HG02588 (cell line): ENCODE results near the gene SLAMF1.
"Not testable (repeated sequence)": the region's sequence is repeated elsewhere in the genome, so short reads cannot be mapped to it uniquely, and the experiment has no call there.

ENCODE experiments used
- ATAC-seq: cut with Tn5 transposase; IDR thresholded peaks from one replicate; pipeline ENCODE4 v1.9.1; 2021; ENCODE audit warnings: mild to moderate bottlenecking, moderate library complexity; ENCODE audit not compliant: unreplicated experiment

Gene SLAMF1

DNA sequence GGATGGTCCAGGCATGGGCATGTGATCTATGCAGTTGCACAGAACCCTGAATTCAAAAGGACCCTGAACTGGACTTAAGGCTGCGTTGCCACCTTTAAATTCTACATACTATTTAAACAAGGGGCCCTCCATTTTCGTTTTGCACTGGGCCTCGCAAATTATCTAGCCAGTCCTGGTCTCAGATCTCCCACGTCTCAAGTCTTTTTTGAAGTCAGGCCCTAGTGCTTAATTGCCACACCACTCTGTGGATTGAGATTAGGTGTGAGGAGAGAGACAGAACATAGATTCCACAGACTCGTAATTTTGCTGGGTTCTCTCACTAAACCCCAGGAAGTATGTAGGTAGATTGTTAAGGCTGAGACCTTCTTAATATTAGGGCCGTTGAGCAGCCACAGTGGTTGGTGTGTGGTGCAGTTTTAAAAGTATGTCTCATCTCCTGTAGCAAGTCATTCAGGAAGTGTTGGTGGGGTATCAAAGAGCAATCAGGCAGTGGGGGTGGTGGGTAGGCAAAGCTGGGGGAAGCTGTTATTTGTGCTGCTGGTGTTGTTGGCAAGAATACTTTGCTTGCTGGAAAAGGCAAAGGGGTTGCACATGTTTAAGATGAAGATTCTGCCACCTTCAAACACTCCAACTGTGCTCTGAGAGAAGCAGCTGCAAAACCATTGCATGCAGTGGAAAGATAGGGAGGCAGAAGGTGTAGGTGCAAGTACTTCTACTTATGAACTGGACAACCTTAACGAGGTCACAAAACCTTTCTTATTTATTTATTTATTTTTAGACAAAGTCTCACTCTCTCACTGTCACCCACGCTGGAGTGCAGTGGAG, 78.8 kb downstream of the SLAMF1 start:
- ATAC-seq, result no peak

DNA sequence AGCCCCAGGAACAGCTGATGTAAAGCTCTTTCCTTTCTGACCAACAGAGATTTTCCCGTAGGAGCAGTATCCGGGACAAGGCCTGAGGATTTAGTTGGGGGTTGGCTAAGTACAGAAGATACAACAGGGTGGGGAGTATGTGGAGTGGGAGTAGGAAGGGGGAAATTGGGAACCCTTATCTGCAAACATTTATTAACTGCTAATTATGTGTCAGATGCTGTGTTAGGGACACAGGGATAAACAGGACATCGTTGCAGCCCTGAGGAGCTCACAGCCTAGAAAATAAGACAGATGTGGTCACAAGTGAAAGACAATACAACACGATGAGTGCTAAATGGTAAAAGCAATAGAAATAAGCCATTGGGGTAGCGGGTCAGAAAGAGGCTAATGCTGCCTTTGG, 79.5 kb downstream of the SLAMF1 start:
- ATAC-seq, result no peak

DNA sequence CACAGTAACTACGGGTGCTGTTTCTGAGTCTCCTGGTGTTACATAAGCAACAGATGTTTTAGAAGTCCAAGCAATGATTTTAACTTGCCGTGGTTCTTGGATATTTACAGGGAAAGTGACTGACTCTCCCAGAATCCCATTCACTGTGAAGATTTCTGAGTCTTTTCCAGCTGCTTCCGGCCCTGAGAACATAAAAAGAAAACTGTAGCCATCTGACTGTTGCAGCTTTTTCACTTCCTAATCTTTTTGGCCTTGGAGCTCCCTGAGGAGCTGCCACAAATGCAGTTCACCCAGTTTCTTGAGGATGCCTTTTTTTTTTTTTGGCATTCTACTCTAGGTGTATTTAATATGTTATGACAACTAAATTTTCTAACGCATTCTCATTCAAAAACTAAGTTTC, 81.3 kb downstream of the SLAMF1 start:
- ATAC-seq, result no peak

DNA sequence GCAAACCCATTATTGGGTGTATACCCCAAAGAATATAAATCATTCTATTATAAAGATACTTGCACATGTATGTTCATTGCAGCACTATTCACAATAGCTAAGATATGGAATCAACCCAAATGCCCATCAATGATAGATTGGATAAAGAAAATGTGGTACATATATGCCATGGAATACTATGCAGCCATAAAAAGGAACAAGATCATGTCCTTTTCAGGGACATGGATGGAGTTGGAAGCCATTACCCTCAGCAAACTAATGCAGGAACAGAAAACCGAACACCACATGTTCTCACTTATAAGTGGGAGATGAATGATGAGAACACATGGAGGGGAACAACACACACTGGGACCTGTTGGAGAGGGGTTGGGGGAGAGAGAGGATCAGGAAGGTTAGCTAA, 83.6 kb downstream of the SLAMF1 start:
- ATAC-seq, result not testable (repeated sequence)

DNA sequence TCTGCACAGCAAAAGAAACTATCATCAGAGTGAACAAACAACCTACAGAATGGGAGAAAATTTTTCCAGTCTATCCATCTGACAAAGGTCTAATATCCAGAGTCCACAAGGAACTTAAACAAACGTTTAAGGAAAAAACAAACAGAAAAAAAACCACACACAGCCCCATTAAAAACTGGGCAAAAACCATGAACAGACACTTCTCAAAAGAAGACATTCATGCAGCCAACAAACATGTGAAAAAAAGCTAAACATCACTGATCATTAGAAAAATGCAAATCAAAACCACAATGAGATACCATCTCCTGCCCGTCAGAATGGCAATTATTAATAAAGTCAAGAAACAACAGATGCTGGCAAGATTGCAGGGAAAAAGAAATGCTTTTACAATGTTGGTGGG, 84.1 kb downstream of the SLAMF1 start:
- not testable (repeated sequence) for ATAC-seq

DNA sequence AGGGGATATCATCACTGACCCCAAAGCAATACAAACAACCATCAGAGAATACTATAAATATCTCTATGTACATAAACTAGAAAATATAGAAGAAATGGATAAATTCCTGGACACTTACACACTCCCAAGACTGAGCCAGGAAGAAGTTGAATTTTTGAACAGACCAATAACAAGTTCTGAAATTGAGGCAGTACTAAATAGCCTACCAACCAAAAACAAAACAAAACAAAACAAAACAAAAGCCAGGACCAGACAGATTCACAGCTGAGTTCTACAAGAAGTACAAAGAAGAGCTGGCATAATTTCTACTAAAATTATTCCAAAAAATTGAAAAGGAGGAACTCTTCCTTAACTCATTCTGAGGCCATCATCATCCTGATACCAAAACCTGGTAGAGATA, 86.0 kb downstream of the SLAMF1 start:
- no peak for ATAC-seq

DNA sequence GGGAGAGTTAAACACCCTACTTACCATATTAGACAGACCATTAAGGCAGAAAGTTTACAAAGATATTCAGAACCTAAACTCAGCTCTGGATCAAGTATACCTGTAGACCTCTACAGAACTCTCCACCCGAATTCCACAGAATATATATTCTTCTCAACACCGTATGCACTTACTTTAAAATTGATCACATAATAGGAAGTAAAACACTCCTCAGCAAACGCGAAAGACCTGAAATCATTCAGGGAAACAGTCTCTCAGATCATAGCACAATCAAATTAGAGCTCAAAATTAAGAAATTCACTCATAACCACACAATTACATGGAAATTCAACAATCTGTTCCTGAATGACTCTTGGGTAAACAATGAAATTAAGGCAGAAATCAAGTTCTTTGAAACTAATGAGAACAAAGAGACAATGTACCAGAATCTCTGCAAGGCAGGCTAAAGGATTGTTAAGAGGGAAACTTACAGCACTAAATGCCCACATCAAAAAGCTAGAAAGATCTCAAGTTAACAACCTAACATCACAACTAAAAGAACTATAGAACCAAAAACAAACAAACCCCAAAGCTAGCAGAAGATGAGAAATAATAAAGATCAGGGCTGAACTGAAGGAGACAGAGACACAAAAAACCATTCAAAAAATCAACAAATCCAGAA, 86.7 kb downstream of the SLAMF1 start:
- ATAC-seq, result no peak

DNA sequence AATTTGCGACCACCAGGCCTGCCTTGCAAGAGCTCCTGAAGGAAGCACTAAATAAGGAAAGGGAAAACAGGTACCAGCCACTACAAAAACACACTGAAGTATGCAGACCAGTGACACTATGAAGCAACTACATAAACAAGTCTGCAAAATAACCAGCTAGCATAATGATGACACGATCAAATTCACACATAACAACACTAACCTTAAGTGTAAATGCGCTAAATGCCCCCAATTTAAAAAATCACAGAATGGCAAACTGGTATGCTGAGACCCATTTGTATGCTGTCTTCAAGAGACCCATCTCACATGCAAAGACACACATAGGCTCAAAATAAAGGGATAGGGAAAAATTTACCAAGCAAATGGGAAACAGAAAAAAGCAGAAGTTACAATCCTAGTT, 87.4 kb downstream of the SLAMF1 start:
- ATAC-seq, result not testable (repeated sequence)

DNA sequence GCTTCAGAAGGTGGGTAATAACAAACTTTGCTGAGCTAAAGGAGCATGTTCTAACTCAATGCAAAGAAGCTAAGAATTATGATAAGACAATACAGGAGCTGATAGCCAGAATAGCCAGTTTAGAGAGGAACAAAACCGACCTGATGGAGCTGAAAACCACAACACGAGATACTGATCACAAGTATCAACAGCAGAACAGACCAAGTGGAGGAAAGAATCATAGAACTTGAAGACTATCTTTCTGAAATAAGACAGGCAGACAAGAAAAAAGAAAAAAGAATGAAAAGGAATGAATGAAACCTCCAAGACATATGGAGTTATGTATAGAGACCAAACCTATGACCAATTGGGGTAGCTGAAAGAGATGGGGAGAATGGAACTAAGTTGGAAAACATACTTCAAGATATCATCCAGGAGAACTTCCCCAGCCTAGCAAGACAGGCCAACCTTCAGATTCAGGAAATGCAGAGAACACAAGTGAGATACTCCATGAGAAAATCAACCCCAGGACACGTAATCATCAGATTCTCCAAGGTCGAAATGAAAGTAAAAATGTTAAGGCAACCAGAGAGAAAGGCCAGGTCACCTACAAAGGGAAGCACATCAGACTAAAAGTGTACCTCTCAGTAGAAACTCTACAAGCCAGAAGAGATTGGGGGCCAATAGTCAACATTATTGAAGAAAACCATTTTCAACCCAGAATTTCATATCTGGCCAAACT, 88.0 kb downstream of the SLAMF1 start:
- no peak for ATAC-seq
